Activated effector memory CD4-positive, alpha-beta T cell treated with Interleukin-2 at 50 U/mL for 16 hours (primary cell): ENCODE data around the gene TFF3.
"Not testable (repeated sequence)": the region's sequence is repeated elsewhere in the genome, so short reads cannot be mapped to it uniquely, and the experiment has no call there.

Source experiments
- DNase-seq: peaks from one replicate; pipeline ENCODE4 v3.0.0-alpha.2; 2020

TFF3 gene

DNA sequence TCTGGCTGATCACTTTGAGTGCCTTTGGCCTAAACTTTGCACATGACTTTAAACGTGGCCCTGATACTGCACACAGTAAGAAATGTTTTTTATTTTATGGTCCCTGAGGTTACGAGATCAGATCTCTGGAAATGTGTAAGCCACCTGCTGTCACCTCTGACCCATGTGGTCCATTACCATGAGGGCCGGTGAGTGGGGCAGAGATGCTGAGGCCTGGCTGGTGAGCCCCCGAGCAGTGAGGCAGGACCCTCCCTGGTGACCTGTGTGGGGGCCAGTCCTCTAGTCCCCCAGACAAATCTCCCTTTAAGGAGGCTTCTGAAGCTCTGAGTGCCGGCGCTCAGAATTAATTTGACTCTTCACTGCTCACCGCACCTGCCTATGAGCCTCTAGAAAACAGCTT is 12.4 kb downstream of the TFF3 start:
- DNase-seq, result no peak

DNA sequence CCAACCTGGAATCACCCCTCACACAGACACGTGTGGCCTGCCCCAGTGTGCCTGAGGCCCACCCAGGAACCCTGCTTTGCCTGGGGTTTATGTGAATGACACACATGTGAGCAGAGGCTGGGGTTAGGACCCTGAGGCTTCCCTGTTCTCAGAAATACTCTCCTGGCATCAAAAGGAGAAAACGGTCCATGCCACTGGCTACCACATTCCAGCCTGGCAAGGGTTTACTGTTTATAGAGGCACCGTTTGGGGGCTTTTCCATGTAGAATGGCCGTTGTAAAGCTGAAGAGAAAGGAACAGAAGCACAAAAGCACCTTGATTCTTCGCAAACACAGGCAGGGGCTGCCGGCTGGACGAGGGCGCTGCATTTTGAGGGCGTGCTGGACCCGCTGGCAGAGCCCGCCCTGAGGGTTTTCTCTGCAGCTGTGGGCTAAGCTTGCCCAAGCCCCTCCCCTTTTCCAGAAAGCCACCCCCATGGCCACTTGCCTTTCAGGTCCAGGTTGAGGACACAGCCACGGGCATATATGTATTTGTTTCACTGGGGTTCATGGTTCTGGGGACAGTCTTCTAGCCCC is 13.0 kb downstream of the TFF3 start:
- no peak for DNase-seq

DNA sequence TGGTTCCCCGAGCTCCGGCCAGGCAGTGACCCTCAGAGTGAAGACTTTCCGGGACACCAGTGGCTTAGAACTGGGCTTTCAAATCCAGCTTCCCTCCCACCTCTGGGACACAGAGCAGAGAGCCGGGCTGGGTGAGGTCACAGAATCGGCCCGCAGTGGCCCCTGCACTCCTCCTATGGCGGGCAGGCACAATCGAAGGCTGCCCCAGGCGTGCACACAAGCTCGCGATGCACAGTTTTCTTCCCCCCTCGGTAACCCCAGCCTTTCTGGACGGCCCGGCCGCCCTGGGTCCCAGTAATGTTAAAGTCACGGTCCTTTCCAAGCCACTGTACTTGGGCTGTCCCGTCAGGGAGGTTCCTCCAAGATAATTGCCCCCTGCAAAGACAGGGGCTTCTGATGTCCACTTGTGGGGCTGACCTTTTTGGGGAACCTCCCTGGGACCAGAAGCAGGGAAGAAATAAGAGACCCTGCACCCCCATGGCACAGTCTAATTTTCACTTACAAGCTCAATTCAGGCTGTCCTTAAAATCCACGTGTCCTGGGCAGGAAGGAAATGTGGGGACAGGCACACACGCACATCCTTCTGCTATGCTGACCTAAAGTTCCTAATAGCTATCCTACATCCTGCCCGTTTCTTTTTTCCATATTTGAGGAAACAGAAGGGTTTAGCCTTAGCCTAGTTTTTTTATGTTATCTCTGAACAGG is 13.7 kb downstream of the TFF3 start:
- DNase-seq, result no peak

DNA sequence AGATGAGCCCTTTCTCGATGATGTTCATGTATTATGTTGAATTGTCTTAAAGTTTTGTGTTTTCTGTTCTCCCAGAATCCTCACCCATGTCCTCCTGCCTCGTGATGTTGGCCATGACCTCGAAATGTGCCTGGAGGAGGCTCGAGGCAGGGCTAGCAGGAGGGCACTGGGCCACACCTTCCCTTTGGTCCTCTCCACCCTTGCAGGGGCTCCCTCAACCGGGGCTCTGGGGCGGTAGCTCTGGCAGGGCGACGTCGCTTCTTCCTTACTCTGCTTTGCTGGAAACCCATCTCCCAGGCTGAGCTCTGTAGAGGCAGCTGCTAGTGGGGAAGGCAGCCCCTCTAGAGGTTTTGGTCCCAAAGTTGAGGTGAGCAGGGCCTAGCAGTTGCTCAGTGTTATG is 14.3 kb downstream of the TFF3 start:
- no peak for DNase-seq

DNA sequence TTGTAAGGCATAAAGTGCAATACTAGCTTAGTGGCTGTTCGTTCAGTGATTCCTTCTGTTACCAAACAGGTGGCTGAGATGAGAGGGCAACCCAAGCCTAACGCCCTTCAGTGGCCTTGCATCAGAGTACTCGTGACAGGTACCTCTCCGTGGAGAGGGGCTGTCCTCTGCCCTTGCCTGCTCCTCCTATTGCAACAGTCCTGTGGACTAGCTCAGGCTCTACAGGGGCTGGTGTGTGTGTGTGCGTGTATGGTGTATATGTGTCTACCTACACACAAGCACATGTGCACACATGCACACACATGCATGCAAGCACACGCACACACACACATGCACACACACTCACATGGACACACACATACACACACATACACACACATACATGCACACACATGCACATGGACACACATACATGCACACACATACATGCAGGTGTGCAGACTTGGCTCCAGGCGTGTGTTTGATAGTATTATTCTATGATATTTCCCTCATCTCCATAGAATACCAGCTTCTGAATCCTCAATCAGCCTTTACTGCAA is 15.1 kb downstream of the TFF3 start:
- DNase-seq, result no peak

DNA sequence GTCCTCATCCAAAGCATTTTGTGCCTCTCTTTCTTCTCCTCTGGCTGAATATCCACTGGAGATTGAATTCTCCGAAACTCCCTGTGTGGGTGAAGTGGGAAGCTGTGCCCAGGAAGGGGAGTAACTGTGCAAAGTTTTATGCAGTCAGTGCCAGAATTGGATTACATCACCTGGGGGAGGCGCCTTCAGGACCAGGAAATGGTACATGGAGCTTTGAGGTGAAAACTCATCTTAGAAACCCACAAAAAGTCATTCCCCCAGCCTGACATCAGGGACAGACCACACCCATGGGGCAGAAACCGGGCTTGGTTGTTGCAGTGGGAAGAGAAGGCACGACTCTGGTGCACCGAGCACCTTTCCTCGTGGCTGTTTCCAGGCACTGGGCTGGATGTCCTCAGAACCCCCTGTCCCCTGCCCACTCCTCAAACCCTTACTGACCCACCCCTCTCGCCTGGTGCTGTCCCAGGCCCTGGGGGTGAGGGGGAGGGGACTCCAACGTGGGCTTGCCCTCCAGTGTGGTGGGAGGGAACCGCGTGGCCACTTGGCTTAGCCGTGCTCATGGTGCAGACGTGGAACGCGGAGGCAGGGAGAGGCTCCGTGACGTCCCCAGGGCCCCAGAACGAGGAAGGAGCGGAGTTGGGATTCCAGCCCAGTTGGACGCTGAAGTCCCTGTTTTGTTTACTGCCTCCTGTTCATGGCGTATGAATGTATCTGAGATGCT is 15.7 kb downstream of the TFF3 start:
- DNase-seq, result no peak

DNA sequence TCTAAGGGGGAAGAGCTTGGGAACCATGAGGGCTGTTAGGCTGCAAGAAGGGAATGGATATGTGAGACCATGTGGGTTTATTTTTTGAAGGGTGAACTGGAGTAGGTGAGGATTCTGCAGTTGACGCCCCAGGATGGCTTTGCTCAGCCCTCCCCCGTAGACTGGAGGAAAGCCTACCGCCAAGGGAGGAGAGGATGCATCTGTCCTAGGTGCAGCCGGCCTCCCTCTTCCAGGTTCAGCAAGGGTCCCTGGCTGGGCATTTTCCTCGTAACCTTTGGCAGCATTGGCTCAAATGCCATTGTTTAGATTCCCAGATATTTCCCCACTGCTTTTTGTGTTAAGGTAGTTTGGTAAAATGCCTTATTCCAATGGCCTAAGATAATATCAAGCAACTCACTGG is 16.6 kb downstream of the TFF3 start:
- DNase-seq, result no peak

DNA sequence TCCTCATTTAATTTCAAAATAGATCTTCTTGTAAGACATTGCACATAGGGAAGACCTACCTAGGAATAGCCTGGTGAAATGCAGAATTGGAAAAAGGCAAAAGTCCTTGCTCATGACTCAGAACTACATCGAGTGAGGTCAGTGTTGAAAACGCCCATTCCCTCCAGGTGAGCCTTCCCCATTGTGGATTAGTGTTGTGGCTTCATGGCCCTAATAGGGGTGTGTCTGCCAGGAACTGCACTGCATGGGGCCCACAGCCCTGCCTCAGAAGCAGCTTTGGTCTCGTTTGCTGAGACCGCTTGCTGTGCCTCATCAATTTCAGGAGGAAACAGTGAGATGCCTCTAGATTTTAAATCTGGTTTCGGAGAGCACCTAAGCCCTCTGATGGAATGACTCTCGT is 17.0 kb downstream of the TFF3 start:
- DNase-seq, result no peak

DNA sequence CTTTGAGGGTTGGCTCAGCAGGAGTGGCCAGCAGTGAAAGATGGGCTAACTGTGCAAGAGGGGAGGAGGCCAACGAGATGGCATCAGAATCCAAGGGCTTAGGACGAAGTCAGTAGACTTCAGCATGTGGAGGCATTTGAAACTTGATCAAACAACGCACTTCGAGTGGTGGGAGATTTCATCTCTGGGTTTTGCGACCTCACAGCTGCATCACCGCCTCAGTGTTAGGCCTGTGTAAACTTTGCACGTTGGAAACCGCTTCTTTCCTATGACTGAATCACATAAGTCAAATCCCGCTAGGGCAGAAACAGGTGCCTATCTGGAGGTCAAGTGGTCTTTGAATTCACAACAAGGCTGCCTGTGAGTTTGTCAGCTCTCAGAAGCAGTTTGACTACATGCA is 17.8 kb downstream of the TFF3 start:
- no peak for DNase-seq

DNA sequence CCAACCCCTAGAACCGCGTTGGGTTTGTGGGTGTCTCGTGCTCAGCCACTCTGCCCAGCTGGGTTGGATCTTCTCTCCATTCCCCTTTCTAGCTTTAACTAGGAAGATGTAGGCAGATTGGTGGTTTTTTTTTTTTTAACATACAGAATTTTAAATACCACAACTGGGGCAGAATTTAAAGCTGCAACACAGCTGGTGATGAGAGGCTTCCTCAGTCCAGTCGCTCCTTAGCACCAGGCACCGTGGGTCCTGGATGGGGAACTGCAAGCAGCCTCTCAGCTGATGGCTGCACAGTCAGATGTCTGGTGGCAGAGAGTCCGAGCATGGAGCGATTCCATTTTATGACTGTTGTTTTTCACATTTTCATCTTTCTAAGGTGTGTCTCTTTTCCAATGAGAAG is 18.7 kb downstream of the TFF3 start:
- no peak for DNase-seq

DNA sequence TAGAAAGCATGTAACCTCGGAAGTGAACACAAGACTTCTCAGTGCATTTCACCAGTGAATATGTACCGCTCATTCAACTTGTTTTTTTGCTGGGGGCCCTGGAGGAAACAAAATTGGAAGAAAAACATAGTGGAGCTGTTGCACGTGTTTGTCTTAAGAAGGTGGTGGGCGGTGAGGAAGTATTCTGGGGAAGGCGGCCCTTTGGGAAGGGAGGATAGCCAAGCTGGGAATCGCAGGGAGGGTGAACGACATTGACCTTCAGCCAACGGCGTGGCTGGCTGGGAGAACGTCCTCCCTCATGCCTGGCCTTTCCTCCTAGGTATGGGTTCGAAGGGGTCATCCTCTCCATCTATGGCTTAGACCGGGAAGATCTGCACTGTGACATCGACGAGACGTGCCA is 19.4 kb downstream of the TFF3 start:
- no peak for DNase-seq

DNA sequence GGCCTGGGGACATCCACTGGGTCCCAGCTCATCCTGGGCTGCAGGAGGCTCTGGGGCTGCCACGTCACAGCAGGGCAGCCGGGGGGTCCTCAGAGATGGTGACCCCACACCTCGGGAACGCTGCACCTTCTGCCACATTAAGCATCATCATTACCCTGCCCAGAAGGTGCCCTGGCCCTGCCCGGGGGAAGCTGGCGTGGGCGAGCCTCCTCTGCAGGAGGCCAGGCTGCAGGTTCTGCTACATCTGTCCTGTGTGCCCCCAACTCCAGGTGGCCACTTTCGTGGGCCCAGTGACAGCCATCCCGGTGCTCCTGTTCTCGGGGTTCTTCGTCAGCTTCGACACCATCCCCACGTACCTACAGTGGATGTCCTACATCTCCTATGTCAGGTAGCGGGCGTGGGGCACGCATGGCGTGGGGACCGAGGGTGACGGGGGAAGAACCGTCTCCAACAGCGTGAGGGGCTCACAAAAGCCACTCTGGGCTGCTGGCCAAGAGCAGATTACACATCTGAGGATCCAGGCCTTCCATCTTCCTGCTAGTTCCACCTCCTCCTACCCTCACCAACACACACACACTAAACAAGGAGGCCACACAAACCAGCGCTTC is 20.8 kb downstream of the TFF3 start:
- no peak for DNase-seq

DNA sequence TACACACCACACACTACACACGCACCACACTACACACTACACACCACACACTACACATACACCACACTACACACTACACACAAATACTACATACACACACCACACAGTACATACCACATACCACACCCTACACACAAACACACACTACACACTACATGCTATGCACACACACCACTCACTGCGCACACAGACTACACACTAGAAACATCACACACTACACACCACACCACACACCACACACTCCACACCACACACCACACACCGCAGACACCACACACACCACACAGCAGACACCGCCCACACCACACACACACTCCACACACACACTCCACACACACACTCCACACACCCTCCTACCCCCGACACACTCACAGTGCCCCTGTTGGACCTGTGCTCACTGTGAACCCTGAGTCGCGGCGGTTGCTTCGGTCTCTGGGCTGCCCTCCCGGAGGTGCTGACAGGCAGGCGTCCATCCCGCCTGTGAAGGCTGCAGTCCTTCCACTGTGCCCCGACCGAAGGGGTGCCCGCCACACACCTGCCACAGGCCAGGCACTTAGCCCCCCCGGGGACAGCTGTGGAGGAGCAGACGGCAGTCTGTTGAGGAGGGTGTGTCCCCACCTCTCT is 21.4 kb downstream of the TFF3 start:
- no peak for DNase-seq

DNA sequence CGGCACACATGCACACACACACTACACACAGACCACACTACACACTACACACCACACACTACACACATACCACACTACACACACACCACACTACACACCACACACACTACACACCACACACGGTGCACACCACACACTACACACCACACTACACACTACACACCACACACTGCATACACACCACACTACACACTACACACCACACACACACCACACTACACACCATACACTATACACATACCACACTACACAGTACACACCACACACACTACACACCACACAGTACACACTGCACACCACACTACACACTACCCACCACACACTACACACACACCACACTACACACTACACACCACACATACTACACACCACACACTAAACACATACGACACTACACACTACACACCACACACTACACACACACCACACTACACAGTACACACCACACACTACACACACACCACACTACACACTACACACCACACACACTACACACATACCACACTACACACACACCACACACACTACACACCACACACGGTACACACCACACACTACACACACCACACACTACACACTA is 22.6 kb downstream of the TFF3 start:
- not testable (repeated sequence) for DNase-seq

DNA sequence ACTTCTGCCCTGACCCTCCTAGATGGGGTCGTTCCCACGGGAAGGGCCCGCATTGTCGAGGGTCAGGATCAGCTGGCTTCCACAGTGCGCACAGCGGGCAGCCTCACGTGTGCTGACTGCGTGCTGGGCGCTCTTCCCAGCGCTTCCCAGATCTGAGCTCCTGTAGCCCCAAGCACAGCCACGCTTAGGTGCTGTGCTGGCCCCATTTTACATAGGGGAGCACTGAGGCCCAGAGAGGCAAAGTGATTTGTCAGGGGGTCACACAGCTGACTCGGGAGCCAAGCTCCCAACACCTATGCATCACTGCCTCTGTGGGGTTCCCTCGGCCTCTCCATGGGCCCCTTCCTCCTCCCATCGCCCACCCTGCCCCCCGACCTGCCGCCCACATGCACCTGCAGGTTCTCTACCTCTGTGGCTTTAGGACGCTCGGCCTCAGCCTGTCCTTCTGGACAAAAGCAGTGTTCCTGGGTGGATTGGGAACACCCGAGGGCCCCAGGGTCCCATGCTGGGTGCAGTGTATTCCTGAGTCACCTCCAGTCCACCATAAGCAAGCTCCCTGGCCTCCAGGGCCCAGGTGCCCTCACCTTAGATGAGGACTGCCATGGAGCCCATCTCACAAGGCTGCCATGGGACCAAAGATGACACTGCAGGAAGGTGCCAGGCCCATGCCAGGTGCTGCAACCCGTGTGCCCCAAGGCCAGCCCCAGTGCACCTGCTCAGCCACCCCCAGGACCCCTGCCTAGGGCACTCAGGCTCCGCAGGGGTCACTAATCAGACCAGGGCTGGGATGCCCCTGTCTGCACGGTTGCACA is 23.3 kb downstream of the TFF3 start:
- DNase-seq, result no peak

DNA sequence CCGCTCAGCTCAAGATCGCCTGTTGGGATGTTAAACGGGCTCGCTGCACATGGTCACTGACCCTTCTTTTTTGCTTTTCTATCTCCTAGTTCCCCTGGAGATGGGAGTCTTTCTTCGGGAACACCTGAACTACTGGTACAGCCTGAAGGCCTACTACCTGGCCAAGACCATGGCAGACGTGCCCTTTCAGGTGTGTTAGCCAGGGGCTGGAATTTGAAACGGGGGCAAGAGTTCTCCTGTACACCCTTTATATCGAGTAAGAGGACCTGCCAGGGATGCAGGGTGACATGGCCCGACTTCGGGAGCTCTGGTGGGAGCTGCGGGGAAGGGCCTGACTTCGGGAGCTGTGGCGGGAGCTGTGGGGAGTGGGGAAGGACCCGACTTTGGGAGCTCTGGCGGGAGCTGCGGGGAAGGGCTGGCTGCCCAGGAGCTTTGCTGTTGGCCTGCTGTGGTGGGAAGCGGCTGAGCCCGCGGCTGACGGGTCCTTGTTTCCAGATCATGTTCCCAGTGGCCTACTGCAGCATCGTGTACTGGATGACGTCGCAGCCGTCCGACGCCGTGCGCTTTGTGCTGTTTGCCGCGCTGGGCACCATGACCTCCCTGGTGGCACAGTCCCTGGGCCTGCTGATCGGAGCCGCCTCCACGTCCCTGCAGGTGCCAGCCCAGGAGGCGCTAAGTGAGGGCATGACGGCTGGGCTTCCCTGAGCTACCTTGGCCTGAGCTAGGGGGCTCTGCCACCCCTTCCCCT is 24.0 kb downstream of the TFF3 start:
- DNase-seq, result no peak

DNA sequence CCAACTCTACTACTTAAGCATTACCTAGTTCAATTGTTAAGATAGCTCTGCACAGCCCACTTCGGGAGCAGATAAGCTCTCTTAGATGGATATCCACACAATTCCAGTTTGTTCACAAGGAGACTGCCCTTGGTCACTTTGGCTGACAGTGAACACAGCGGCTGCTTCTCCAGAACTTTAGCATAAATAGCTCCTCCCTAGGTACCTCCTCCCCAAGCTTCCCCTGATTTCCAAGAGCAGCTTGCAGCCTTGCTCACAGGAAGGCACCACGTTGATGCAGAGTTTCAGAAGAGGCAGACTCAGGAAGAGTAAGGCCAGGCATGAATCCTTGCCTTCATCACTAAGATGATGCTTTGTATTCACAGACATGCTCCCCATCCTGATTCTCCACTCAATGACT is 24.7 kb downstream of the TFF3 start:
- DNase-seq, result no peak

DNA sequence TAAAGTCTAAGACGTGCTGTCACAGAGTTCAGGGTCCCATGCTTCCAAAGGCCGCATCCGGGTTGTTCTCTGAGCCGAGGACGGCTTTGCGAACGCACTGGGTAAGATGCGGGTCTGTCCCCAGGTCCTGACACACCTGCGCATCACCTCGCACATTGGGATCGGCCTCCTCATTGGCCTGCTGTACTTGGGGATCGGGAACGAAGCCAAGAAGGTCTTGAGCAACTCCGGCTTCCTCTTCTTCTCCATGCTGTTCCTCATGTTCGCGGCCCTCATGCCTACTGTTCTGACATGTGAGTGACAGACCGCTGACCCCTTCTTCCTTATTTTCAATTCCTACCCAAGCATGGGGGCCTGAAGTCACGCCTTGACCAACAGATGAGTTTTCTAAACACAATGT is 25.3 kb downstream of the TFF3 start:
- DNase-seq, result no peak

DNA sequence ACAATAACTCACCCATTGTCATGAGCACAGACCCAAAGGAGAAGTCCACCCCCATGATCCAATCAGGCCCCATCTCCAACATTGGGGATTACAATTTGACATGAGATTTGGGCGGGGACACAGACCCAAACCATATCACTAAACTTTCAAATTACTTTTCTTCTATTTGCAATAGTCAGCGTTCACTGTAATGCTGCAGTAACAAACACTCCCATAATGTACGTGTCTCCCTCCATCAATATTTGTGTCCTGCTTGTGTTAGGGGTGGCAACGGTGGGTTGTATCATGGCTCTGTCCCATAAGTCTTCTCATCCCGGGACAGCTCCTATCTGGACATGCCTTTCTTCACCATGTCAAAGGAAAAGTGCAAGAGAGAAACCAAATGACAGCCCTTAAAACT is 26.2 kb downstream of the TFF3 start:
- DNase-seq, result no peak

DNA sequence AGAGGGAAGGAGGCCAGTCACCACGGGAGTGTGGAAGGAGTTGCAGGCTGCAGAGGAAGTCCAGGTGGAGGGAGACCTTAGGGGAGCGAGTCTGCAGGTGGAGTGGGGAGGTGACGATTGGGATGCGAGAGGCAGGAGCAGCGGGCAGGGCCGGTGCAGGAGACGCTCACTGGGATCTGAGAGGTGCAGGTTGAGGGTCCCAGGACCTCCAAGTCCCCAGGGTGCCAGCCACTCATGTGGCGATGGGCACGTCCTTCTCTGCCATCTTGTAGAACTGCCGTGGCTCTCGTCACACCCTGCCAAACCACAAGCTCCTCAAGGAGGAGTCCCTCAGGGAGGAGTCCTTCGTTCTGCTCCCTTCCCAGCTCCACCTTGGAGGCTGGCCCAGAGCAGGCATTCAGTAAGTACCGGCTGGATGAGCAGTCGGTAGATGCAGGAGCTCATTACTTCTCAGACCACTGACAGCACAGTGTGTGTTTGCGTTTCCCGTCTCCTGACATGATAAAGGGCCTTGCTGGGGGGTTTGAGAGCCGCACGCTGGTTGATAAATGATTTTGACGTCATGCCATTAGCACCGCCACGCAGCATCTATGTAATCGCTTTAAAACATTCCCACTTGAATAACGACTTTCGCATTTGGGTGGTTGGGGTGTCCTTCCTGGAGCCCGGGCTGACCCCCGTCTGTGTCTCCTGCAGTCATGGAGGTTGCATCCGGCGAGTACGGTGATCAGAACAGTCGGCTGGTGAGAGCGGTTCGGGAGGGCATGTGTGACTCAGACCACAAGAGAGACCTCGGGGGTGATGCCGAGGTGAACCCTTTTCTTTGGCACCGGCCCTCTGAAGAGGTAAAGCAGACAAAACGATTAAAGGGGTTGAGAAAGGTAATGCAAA is 27.8 kb downstream of the TFF3 start:
- no peak for DNase-seq
